Measurements from ENCODE around the gene MAPK9. TPM values are rescaled to one million over a fixed set of nuclear protein-coding genes. Genes with fewer than 3 reads are reported as not detected.

Gene MAPK9
- total RNA-seq, 1 donor from 2014 or later, result 15.0 TPM

DNA sequence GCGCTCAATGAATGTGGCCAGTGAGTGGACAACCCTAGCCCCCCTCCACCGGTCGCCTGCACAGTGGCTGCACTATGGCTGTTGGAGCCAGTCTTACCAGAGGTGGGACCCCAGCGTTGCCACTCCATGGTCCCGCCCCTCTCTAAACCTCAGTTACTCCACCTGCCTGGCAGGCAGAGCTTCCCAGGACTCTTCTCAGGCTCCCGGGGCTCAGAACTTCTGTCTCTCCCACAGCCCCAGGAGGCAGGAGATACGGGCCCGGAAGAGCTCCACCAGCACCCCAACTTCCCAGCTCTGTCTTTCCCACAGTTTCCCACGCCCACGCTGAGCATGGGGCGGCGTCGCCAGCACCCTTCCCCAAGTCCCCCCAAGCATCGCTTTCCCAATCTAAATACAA is 83.8 kb downstream of the MAPK9 start:
- no peak for DNase-seq (ENCODE audit: low spot score)
- ATAC-seq, result no peak

DNA sequence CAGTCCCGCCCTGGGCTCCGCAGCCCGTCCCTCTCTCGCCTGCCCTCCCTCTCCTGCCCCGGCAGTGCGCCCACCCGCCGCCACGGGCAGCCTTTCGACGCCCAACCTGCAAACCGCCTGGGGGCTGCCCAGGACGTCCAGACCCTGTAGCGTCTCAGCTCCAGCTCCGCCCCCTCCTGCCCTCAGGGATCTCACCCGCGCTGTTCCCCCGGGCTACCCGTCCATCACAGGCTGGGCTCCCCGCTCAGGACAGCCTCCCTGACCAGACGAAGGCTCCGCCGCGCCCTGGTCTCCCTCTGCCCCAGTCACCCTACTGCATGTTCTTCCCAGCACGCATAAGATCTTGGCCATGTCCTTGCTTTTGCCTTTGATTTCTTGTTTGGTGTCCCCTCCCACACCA is 84.3 kb downstream of the MAPK9 start:
- DNase-seq (ENCODE audit: low spot score) (no peak), ATAC-seq (no peak)

DNA sequence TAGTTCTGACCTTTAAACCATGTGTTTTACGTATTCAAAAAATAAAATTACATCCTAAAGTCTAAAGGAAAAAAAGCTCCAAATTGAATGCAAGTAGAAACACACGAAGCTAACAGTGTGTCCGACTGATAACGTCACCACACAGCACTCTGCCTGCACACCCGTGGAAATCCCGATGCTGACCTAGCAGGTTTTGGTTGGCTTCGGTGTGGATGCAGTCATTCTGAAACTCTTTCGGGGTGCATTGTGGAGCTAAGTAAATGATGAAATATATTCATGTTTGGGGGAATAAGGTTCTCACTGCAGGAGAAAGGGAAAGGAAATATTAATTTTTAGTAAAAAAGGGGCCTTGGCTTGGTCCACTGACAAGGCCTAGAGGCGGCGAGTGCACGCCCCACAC is 84.9 kb downstream of the MAPK9 start:
- no peak for ATAC-seq
- no peak for DNase-seq (ENCODE audit: low spot score)

DNA sequence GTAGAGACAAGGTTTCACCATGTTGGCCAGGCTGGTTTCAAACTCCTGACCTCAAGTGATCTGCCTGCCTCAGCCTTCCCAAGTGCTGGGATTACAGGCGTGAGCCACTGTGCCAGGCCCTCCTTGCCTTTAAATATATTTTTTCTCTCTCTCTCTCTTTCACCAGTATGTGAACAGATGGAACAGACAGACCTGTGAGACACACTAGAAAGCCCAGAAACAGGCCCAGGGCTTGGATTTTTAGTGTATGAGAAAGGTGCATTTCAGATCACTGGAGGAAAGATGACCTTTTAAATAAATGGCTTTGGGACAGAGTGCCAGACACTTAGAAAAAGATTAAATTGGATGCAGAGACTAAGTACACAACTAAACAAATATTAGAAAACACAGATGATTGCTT is 86.0 kb downstream of the MAPK9 start:
- ATAC-seq, result no peak
- DNase-seq (ENCODE audit: low spot score), result no peak

DNA sequence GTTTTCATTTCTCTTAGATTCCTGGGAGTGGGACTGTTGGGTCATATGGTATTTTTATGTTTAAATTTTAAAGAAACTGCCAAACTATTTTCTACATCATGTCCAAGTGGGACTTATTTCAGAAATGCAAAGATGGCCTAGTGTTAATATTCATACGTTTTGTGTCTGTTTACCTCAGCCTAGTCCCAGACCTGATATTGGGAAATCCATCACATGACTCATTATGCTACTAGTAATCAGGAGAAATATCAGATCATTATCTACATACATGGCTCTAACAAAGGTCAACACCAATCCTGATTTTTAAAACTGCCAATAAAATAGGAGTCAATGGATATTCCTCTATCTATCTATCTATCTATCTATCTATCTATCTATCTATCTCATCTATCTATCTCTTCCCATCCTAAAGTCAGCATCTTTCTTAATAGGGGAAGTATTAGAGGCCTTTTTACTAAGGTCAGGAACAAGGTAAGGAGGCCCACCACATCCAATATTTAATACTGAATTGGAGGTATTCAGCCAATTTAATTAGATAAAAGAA is 87.5 kb downstream of the MAPK9 start:
- ATAC-seq (no peak), DNase-seq (ENCODE audit: low spot score) (no peak)

DNA sequence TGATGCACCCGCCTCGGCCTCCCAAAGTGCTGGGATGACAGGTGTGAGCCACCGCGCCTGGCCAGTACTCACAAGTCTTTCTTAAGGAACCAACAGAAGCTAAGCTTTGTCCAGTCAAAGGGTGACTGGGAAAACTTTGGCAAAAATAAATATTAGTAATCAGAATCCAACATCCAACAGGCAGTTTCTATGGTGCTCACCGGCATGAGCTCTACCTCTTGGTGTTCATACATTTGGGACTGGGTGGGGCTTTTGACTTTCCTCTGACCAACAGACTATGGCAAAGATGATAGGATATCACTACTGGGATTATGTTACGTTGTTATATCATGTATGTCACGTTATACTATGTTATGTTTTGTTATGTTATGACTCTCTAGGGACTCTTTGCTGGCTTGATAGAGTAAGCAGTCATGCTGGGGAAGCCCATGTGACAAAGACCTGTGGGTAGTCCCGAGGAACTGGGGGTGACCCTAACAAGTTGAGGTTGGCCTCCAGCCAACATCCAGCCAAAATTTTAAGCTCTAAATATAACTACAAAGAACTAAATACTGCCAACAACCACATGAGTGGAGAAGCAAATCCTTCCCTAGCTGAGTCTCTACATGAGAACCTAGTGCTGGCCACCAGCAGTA is 88.8 kb downstream of the MAPK9 start:
- ATAC-seq, result no peak
- DNase-seq (ENCODE audit: low spot score), result no peak

DNA sequence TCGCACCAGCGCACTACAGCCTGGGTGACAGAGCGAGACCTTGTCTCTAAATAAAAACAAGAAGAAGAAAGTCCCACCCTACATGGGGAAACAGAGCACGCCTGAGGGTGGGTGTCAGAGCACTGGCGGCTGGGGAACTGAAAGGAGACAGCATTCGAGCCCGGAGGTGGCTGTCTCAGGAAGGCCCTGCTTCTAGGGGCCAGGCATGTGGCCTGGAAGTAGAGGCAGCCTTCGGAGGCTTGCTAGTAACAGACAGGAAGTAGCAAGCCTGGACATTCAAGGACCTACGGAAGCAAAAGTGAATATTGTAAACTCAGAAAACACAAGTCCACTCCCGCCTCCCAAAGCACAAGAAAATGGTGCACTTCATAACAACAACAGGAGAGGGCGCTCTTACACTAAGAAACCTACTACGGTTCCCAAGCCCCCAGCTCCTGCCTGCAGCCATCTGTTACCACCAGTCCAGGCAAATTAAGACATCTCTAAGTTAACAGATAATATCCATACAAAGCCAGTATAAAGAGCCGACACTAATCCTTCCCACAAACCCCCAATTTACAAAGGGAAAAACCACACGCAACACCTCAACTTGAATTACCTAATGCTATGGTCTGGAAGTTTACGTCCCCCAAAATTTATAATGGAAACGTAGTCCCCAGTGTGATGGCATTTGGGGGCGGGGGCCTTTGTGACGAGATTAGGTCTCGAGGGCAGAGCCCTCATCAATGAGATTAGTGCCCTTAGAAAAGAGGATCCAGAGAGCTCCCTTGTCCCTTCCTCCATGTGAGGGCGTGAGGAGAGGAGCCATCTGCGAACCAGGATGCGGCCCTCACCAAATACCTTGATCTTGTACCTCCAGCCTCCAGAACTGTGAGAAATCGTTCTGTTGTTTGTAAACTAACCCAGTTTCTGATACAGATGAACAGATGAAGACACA is 90.6 kb downstream of the MAPK9 start:
- ATAC-seq (peak; percentile 31), DNase-seq (ENCODE audit: low spot score) (no peak)

DNA sequence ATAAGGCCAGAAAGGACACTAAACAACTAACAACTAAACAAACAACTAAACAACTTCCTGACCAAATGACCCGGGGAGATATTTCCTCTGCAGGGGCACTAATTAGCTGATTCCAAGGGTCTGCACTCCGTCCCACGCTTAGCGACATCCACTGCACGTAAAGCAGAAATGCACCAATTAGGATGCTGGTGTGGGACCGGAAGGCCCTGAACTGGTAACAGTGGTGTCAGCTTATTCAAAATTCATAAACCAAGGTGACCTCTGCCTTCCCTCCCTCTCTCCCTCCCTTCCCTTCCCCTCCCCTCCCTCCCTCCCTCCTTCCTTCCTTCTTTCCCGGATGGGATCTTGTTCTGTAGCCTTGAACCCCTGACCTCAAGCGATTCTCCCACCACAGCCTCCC is 92.5 kb downstream of the MAPK9 start:
- ATAC-seq (no peak), DNase-seq (ENCODE audit: low spot score) (peak; percentile 5)

DNA sequence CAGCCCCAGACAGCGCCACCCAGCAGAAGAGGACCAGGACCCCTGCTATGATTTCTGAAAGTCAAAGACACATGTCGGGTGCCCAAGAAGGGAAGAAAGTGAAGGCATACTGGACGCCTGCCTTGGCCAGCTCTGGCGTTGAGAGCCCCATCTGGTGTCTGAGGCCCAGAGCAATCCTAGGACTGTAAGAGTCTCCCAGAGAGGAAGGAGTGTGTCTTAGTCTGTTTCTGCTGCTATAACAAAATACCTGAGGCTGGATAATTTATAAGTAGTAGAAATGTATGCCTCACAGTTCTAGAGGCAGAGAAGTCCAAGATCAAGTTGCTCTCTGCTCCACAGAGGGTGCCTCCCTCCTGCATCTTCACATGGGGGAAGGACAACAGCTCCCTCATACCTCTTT is 93.7 kb downstream of the MAPK9 start:
- no peak for ATAC-seq
- DNase-seq (ENCODE audit: low spot score), result no peak

DNA sequence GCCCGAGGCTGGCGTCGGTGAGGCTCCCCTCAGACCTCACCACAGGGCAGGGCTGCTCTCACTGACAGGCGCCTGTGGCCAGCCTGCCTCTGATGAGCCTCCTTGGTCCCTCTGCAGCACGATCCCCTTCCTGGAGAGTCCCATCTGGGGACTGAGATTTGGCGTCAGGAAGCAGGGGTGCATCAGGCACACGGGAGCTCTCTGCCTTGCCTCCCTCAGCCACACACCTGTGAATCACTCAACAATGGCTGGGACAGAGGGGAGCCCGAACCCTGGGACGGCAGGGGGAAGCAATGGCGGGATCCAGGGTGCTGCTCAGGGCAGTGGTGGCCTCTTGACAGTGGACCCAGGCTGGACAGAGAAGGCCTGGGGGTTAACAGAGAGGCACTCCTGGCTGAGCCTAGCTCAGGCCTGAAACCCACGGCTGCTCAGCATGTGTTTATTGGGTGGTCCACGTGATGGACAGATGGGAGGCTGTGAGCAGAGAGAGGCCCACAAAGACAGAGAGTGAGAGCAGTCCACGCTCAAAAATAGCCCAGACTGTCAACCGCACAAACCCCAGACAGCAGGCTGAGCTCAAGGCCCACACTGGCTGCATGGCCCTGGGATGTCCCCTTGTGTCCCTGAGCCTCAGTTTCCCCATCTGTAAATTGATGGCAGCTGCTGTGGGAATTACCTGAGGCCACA is 94.7 kb downstream of the MAPK9 start:
- ATAC-seq (no peak), DNase-seq (ENCODE audit: low spot score) (peak; percentile 21)

DNA sequence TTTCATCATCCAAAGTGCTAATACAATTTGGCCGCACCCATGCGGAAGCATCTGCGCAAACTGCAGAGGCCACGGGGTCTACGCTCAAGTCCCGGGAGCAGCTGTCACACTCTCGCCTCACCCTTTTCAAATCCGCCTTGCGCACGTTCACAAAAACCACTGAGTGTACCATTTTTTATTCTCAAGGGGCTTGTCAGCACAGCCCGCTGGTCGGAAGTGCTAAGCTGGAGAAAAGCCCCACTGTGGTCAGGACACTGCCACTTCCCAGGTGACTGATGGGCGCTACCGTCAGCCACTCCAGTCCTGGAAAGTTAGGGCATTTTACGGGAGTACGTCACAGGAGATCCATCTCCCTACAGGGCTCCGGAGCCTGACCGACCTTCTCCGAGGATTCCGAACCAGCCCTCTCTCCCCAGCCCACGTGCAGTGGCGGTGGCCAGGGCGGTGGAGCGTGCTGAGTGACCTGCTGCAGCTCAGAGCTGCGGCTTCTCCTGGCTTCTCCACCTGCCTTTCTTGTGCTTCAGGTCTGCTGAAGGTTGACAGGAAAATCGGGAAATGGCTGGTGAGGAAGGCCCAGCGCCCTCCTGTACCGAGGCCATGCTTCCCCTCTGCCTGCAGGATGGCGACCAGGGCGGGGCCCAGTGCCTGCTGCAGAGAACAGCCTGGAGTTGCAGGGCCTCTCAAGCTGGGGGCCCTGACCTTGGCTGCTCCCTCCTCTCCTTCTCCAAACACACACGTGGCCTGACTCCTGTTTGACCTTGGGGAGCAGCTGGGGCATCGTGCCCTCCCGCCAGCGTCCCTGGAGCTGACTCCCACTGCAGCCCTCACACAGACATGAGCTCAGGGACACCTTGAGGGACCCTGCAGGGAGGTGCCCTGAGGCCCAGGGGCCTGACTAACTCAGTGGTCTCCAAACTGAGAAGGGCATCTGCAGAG is 97.2 kb downstream of the MAPK9 start:
- DNase-seq (ENCODE audit: low spot score), result peak; percentile 26

DNA sequence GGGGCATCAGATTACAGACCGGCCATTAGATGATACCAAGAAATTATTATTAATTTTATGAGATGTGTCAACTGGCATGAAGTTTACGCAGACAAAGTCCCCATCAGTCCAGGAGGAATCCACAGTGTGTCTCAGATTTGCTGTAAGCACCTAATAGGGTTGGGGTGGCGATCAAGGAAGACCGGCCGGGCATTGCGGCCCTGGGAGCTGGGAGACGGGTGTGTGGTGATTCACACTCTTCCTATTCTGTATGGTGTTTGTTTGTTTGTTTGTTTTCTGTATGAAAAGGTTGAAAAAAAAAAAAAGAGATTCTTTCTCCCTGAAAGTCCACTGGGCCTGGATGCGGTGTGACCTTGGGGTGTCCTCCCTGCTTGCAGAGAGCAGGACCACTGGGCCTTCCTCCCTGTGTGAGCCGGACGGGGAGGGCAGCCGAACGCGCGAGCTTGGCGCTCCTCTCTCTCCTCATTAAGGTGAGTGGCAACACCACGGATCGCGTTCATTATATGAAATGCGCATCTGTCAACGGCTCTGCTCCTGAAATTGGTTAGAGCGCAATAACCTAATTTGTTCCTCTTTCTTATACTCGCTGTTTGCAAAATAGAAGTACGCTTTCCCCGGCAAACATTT is 98.0 kb downstream of the MAPK9 start:
- DNase-seq (ENCODE audit: low spot score), result peak; percentile 2
- no peak for ATAC-seq

More for the DNA sequence above, 97.2 kb downstream of the MAPK9 start:
- no peak for ATAC-seq

DNA sequence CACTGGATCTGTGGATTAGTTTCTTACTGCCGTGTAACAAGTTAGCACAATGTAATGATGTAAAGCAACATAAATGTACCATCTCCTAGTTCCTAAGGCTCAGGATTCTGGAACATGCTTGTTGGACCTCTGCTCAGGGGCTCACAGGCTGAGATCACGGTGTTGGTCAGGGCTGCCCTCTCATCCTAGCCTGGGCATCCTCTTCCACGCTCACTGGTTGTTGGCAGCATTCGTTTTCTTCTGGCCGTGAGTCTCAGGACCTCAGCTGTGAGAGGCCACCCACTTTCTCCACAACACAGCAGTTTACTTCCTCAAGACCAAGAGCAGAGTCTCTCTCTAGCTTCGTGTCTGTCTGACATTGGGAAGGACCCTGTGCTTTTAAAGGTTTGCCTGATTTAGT is 100.2 kb downstream of the MAPK9 start:
- ATAC-seq, result no peak
- peak; percentile 16 for DNase-seq (ENCODE audit: low spot score)

DNA sequence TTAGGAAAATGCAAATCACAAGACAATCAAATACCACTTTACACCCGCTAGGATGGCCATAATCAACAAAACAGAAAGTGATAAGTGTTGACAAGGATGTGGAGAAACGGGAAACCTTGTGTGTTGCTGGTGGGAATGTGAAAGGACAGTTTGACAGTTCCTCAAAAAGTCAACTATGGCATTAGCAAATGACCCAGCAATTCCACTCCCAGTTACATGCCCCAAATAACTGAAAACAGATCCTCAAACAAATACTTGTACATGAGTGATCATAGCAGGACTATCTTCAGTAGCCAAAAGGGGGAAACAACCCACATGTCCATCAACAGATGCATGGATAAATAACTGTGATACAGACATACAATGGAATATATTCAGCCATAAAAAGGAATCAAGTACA is 104.1 kb downstream of the MAPK9 start:
- ATAC-seq, result no peak
- DNase-seq (ENCODE audit: low spot score), result no peak

Other genes starting within 250 kb of the MAPK9 start
- gene RNF130, start 220.3 kb downstream of the MAPK9 start, total RNA-seq, result 102 TPM
- gene RASGEF1C, start 82.9 kb downstream of the MAPK9 start, total RNA-seq, result 0.30 TPM
- gene GFPT2, start 61.3 kb upstream of the MAPK9 start, total RNA-seq, result 0.78 TPM
- 5.2 TPM for gene CNOT6, start 202.3 kb upstream of the MAPK9 start, total RNA-seq